Suprapubic skin (tissue), 3 donors: ENCODE results near the gene OR4K2.

Experiments used
- POLR2A ChIP-seq, 2 donors: fragments of 450-650 bp; IDR thresholded peaks; one replicate each; pipeline ENCODE4 v1.6.1; 2017; ENCODE audit warnings: antibody characterized with exemption in 2 of 2, mild to moderate bottlenecking in 2 of 2, moderate library complexity in 2 of 2
- TF ChIP-seq, protein P1 (sequence below), 2 donors: fragments of 200-600 bp in 1 of 2; fragments of 450-650 bp in 1 of 2; sonication (generic) in 1 of 2; IDR thresholded peaks; one replicate each; pipeline ENCODE4 v1.5.1; 2016 to 2019; ENCODE audit warnings: antibody characterized with exemption in 2 of 2, mild to moderate bottlenecking in 1 of 2, moderate library complexity in 1 of 2

DNA sequence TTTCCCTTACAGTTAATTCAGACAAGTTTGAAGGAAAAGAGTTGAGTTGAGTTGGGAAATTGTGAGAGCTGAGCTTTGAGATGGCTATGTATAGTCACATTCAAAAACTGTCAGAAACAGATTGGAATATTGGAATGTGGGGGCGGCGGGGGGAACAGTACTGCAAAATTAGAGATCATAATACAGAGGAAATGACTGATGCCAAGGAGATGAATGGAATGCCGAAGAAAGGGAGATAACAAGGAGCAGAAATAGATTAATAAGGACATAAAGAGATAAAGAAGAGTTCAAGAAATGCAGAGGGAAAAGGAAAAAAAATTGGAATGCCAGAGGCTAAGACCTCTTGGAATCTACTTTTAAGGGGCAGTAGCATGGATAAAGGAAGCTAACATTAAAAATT lies 42.3 kb downstream of the OR4K2 start:
- TF ChIP-seq, protein P1, sequence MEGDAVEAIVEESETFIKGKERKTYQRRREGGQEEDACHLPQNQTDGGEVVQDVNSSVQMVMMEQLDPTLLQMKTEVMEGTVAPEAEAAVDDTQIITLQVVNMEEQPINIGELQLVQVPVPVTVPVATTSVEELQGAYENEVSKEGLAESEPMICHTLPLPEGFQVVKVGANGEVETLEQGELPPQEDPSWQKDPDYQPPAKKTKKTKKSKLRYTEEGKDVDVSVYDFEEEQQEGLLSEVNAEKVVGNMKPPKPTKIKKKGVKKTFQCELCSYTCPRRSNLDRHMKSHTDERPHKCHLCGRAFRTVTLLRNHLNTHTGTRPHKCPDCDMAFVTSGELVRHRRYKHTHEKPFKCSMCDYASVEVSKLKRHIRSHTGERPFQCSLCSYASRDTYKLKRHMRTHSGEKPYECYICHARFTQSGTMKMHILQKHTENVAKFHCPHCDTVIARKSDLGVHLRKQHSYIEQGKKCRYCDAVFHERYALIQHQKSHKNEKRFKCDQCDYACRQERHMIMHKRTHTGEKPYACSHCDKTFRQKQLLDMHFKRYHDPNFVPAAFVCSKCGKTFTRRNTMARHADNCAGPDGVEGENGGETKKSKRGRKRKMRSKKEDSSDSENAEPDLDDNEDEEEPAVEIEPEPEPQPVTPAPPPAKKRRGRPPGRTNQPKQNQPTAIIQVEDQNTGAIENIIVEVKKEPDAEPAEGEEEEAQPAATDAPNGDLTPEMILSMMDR (IDR thresholded peaks at IDR 0.05), result no peak
- no peak for TF ChIP-seq POLR2A (IDR thresholded peaks at IDR 0.05)
